GM18858 (cell line): Measurements from ENCODE around the gene SERPINE3.

Experiments used
- ATAC-seq: cut with Tn5 transposase; IDR thresholded peaks from one replicate; pipeline ENCODE4 v1.9.1; 2021; ENCODE audit not compliant: unreplicated experiment

Gene SERPINE3

GRCh38 chr13:51359352-51359751 is 19.9 kb downstream of the SERPINE3 start:
- ATAC-seq = no peak

GRCh38 chr13:51360489-51360888 is 21.0 kb downstream of the SERPINE3 start:
- no peak for ATAC-seq

- ATAC-seq = no peak
Observed at GRCh38 chr13:51361106-51361505, 21.6 kb downstream of the SERPINE3 start.

GRCh38 chr13:51363625-51364024 is 24.1 kb downstream of the SERPINE3 start:
- no peak for ATAC-seq

- no peak for ATAC-seq
Observed at GRCh38 chr13:51364404-51365008, 25.0 kb downstream of the SERPINE3 start.

- no peak for ATAC-seq
Observed at GRCh38 chr13:51370116-51370515, 30.6 kb downstream of the SERPINE3 start.

GRCh38 chr13:51370811-51371210 is 31.3 kb downstream of the SERPINE3 start:
- ATAC-seq = no peak

GRCh38 chr13:51371768-51372399 is 32.4 kb downstream of the SERPINE3 start:
- no peak for ATAC-seq

GRCh38 chr13:51373451-51373850 is 34.0 kb downstream of the SERPINE3 start:
- ATAC-seq = no peak

GRCh38 chr13:51380269-51380668 is 40.8 kb downstream of the SERPINE3 start:
- no peak for ATAC-seq

- no peak for ATAC-seq
Observed at GRCh38 chr13:51385114-51385513, 45.6 kb downstream of the SERPINE3 start.

GRCh38 chr13:51394724-51395123 is 55.2 kb downstream of the SERPINE3 start:
- ATAC-seq = no peak

- peak; percentile 88 for ATAC-seq
Observed at GRCh38 chr13:51396352-51396751, 56.9 kb downstream of the SERPINE3 start.

- ATAC-seq = no peak
Observed at GRCh38 chr13:51397262-51397941, 57.9 kb downstream of the SERPINE3 start.

- no peak for ATAC-seq
Observed at GRCh38 chr13:51405176-51405575, 65.7 kb downstream of the SERPINE3 start.

GRCh38 chr13:51412431-51412830 is 72.9 kb downstream of the SERPINE3 start:
- no peak for ATAC-seq
